CD14-positive monocyte (primary cell): ENCODE results near the gene CNTN1. TPM values are rescaled to one million over a fixed set of nuclear protein-coding genes. Genes with fewer than 3 reads are reported as not detected.

Experiments used
- DNase-seq, 3 donors: peaks; one replicate each; pipeline ENCODE4 v3.0.0-alpha.2; 2011 to 2022
- H2AFZ ChIP-seq: 2 replicates; pipeline ENCODE4 v1.6.0; 2012; ENCODE audit warnings: mild to moderate bottlenecking, low read depth, low read length, inconsistent platforms; ENCODE audit not compliant: insufficient read depth, poor library complexity, severe bottlenecking
- H3K27ac ChIP-seq, 2 donors: 1 replicate in 1 of 2; 2 replicates in 1 of 2; pipeline ENCODE4 v1.5.1; 2012 to 2013; ENCODE audit warnings: low read length in 2 of 2, control low read depth in 1 of 2, inconsistent platforms in 1 of 2, low read depth in 1 of 2, mild to moderate bottlenecking in 1 of 2
- H3K27me3 ChIP-seq, 2 donors: one replicate each; pipeline versions ENCODE4 v1.6.0 to v1.6.1; 2011 to 2013; ENCODE audit warnings: low read length in 2 of 2; ENCODE audit not compliant: control insufficient read depth in 2 of 2, insufficient read depth in 2 of 2
- H3K36me3 ChIP-seq, 2 donors: replicated peaks in 1 of 2; 1 replicate in 1 of 2; 2 replicates in 1 of 2; pipeline versions ENCODE4 v1.5.1 to v1.6.1; 2012 to 2013; ENCODE audit warnings: low read length in 2 of 2, control low read depth in 1 of 2, inconsistent platforms in 1 of 2, mild to moderate bottlenecking in 1 of 2; ENCODE audit not compliant: insufficient read depth in 2 of 2, control insufficient read depth in 1 of 2
- H3K4me1 ChIP-seq, 2 donors: 1 replicate in 1 of 2; 2 replicates in 1 of 2; pipeline versions ENCODE4 v1.5.1 to v1.6.1; 2012 to 2013; ENCODE audit warnings: low read length in 2 of 2, control low read depth in 1 of 2, inconsistent platforms in 1 of 2, mild to moderate bottlenecking in 1 of 2, moderate library complexity in 1 of 2; ENCODE audit not compliant: insufficient read depth in 2 of 2, control insufficient read depth in 1 of 2
- H3K4me2 ChIP-seq: replicated peaks from 2 replicates; pipeline ENCODE3; 2012; ENCODE audit warnings: low read length, moderate library complexity, mild to moderate bottlenecking; ENCODE audit not compliant: poor library complexity, severe bottlenecking; ENCODE audit errors: extremely low read depth
- H3K4me3 ChIP-seq, 3 experiments: fragments of 200-600 bp in 1 of 3; sonication (generic) in 1 of 3; replicated peaks in 1 of 3; 1 replicate in 2 of 3; 2 replicates in 1 of 3; pipeline ENCODE4 v1.5.1; 2011 to 2013; ENCODE audit warnings: low read length in 3 of 3, mild to moderate bottlenecking in 3 of 3, control low read depth in 2 of 3, low read depth in 2 of 3, inconsistent platforms in 1 of 3, moderate library complexity in 1 of 3
- H3K79me2 ChIP-seq: 2 replicates; pipeline ENCODE4 v1.6.0; 2012; ENCODE audit warnings: mild to moderate bottlenecking, control low read depth, inconsistent platforms, low read length, moderate library complexity; ENCODE audit not compliant: insufficient read depth
- H3K9ac ChIP-seq: 2 replicates; pipeline ENCODE4 v1.6.0; 2017; ENCODE audit warnings: low read length, mild to moderate bottlenecking; ENCODE audit not compliant: insufficient read depth, poor library complexity, severe bottlenecking
- H3K9me3 ChIP-seq, 2 donors: replicated peaks in 1 of 2; 1 replicate in 1 of 2; 2 replicates in 1 of 2; pipeline versions ENCODE4 v1.5.1 to v1.6.1; 2012 to 2013; ENCODE audit warnings: low read length in 2 of 2, control low read depth in 1 of 2; ENCODE audit not compliant: control insufficient read depth in 1 of 2, insufficient read depth in 1 of 2
- H4K20me1 ChIP-seq: 2 replicates; pipeline ENCODE4 v1.6.0; 2012; ENCODE audit warnings: mild to moderate bottlenecking, low read length, control low read depth, moderate library complexity; ENCODE audit not compliant: insufficient read depth
- H3K27ac Mint-ChIP-seq, 7 donors: one replicate each; pipeline ENCODE4 v1.8.0; 2020; ENCODE audit warnings: mild to moderate bottlenecking in 7 of 7, mixed read lengths in 7 of 7, moderate library complexity in 6 of 7, inconsistent platforms in 2 of 7
- H3K27me3 Mint-ChIP-seq, 3 donors: one replicate each; pipeline ENCODE4 v1.8.0; 2021 to 2022; ENCODE audit warnings: low read depth in 3 of 3, mild to moderate bottlenecking in 3 of 3, mixed read lengths in 3 of 3, moderate library complexity in 3 of 3, inconsistent platforms in 1 of 3
- H3K36me3 Mint-ChIP-seq, 2 donors: one replicate each; pipeline ENCODE4 v1.8.0; 2020; ENCODE audit warnings: mixed read lengths in 2 of 2, inconsistent platforms in 1 of 2, mild to moderate bottlenecking in 1 of 2
- H3K4me1 Mint-ChIP-seq: one replicate; pipeline ENCODE4 v1.8.0; 2020; ENCODE audit warnings: mild to moderate bottlenecking, mixed read lengths
- H3K4me3 Mint-ChIP-seq, 2 donors: one replicate each; pipeline ENCODE4 v1.8.0; 2020; ENCODE audit warnings: mild to moderate bottlenecking in 2 of 2, mixed read lengths in 2 of 2, moderate library complexity in 1 of 2
- H3K9me3 Mint-ChIP-seq, 7 donors: one replicate each; pipeline ENCODE4 v1.8.0; 2020 to 2022; ENCODE audit warnings: mixed read lengths in 7 of 7, mild to moderate bottlenecking in 6 of 7, moderate library complexity in 6 of 7, inconsistent platforms in 2 of 7
- WGBS: methylation state at CpG from one replicate; pipeline ENCODE4 v1.1.5; 2013; ENCODE audit warnings: missing lambda C conversion rate; ENCODE audit not compliant: insufficient coverage; 5-methylcytosine and 5-hydroxymethylcytosine counted together
- intact Hi-C, 2 donors: fragments of 100-400 bp; cut with micrococcal nuclease; formaldehyde crosslinking; loops; one replicate each; pipeline versions ENCODE4 v1.15.0 to v1.15.1; 2023
- polyA plus RNA-seq, 3 donors: library from polyadenylated mRNA; depleted of rRNA in 1 of 3; unstranded in 2 of 3; stranded (reverse) in 1 of 3; fragments of 300-500 nt in 2 of 3; fragments of >200 nt in 1 of 3; fragmentation: Illumina TruSeq in 2 of 3; gene quantifications; 1 replicate in 2 of 3; 2 replicates in 1 of 3; pipeline ENCODE4 v1.2.3, GENCODE V29; 2012 to 2021
- TF ChIP-seq, protein P1 (sequence below): fragments of 200-600 bp; IDR thresholded peaks from one replicate; pipeline ENCODE4 v1.8.0; 2022; ENCODE audit warnings: antibody characterized with exemption, mild to moderate bottlenecking

The CNTN1 gene
- polyA plus RNA-seq, 3 donors, result not detected

DNA sequence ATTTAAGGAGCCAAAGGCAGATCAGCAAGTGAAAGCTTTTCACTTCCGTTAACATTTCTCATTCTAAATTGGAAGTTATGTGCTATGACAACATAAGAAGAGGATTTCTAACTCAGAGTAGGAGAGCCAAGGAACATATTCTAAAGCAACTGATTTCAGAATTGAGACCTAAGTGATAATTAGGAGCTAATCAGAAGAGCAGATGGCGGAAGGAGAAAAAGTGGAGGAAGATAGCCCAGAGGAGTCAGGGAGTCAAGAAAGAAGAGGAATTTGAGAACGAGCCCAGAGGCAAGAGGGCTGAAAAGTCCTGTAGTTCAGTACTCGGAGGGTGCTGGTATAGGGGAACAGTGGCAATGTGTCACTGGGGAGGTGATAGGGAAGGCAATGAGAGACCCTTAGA is 162.4 kb downstream of the CNTN1 start:
- 90% methylated on average over 3 of the region's 4 CpGs for WGBS
- TF ChIP-seq, protein P1, sequence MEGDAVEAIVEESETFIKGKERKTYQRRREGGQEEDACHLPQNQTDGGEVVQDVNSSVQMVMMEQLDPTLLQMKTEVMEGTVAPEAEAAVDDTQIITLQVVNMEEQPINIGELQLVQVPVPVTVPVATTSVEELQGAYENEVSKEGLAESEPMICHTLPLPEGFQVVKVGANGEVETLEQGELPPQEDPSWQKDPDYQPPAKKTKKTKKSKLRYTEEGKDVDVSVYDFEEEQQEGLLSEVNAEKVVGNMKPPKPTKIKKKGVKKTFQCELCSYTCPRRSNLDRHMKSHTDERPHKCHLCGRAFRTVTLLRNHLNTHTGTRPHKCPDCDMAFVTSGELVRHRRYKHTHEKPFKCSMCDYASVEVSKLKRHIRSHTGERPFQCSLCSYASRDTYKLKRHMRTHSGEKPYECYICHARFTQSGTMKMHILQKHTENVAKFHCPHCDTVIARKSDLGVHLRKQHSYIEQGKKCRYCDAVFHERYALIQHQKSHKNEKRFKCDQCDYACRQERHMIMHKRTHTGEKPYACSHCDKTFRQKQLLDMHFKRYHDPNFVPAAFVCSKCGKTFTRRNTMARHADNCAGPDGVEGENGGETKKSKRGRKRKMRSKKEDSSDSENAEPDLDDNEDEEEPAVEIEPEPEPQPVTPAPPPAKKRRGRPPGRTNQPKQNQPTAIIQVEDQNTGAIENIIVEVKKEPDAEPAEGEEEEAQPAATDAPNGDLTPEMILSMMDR, result no peak
- Mint-ChIP-seq H3K27ac (no peak overlapping the region), H3K27me3 (peaks cover 0 to 2% (median 0%) of the 10 kb centered on the region in 3 donors), H3K9me3 (peaks cover 0 to 5% (median 0%) of the 10 kb centered on the region in 7 donors), H3K4me1 (no peaks in the 10 kb centered on the region), H3K4me3 (no peak overlapping the region), H3K36me3 (no peaks in the 10 kb centered on the region)
- H3K36me3 ChIP-seq, result no peaks in the 10 kb centered on the region
- no peaks in the 10 kb centered on the region for H3K27me3 ChIP-seq
- no peaks in the 10 kb centered on the region for H3K9me3 ChIP-seq
- H3K4me3 ChIP-seq, result no peak overlapping the region
- no peak for DNase-seq
- H2AFZ ChIP-seq, result no peak overlapping the region
- no peaks in the 10 kb centered on the region for H4K20me1 ChIP-seq
- no peaks in the 10 kb centered on the region for H3K4me1 ChIP-seq
- no peak overlapping the region for H3K27ac ChIP-seq
- H3K9ac ChIP-seq, result no peak overlapping the region
- intact Hi-C loops, result no loop called here
- H3K4me2 ChIP-seq, result no peak overlapping the region
- H3K79me2 ChIP-seq, result no peaks in the 10 kb centered on the region

DNA sequence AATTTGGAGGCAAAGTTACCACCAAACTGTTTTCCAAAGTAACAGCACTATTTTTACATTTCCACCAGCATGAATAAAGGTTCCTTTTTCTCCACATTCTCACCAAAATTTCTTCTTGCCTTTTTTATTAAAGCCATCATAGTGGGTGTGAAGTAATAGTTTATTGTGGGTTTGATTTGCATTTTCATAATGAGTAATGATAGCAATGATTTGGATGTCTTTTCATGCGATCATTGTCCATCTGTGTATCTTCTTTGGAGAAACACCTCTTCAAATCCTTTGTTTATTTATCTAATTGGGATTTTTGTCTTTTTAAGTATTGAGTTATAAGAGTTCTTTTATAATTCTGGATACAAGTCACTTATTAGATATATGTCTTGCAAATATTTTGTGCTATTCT is 172.7 kb downstream of the CNTN1 start:
- intact Hi-C loops, result no loop called here
- H3K4me1 Mint-ChIP-seq, result no peaks in the 10 kb centered on the region

More for the DNA sequence above, 172.7 kb downstream of the CNTN1 start:
- Histone ChIP-seq H3K27me3 (no peaks in the 10 kb centered on the region), H3K4me2 (no peak overlapping the region), H3K9ac (no peak overlapping the region), H3K4me1 (no peaks in the 10 kb centered on the region), H2AFZ (no peak overlapping the region), H3K9me3 (no peaks in the 10 kb centered on the region), H4K20me1 (no peaks in the 10 kb centered on the region), H3K27ac (no peak overlapping the region), H3K4me3 (no peak overlapping the region), H3K79me2 (no peaks in the 10 kb centered on the region), H3K36me3 (no peaks in the 10 kb centered on the region)
- TF ChIP-seq, protein P1, result no peak
- no CpG with 5 or more reads among the region's 1 CpG for WGBS
- Mint-ChIP-seq H3K27ac (no peak overlapping the region), H3K9me3 (peaks cover 0 to 6% (median 2%) of the 10 kb centered on the region in 7 donors), H3K27me3 (peaks cover 0 to 2% (median under 1%) of the 10 kb centered on the region in 3 donors), H3K4me3 (no peak overlapping the region), H3K36me3 (no peaks in the 10 kb centered on the region)
- DNase-seq, result no peak
